ENCODE results near the gene PPP2R3B.
"Not testable (repeated sequence)": the region's sequence is repeated elsewhere in the genome, so short reads cannot be mapped to it uniquely, and the experiment has no call there.

Gene PPP2R3B, protein sequence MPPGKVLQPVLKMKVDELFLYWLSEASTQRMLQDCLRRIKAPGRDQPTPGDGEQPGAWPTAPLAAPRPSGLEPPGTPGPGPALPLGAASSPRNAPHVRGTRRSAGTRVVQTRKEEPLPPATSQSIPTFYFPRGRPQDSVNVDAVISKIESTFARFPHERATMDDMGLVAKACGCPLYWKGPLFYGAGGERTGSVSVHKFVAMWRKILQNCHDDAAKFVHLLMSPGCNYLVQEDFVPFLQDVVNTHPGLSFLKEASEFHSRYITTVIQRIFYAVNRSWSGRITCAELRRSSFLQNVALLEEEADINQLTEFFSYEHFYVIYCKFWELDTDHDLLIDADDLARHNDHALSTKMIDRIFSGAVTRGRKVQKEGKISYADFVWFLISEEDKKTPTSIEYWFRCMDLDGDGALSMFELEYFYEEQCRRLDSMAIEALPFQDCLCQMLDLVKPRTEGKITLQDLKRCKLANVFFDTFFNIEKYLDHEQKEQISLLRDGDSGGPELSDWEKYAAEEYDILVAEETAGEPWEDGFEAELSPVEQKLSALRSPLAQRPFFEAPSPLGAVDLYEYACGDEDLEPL

DNA sequence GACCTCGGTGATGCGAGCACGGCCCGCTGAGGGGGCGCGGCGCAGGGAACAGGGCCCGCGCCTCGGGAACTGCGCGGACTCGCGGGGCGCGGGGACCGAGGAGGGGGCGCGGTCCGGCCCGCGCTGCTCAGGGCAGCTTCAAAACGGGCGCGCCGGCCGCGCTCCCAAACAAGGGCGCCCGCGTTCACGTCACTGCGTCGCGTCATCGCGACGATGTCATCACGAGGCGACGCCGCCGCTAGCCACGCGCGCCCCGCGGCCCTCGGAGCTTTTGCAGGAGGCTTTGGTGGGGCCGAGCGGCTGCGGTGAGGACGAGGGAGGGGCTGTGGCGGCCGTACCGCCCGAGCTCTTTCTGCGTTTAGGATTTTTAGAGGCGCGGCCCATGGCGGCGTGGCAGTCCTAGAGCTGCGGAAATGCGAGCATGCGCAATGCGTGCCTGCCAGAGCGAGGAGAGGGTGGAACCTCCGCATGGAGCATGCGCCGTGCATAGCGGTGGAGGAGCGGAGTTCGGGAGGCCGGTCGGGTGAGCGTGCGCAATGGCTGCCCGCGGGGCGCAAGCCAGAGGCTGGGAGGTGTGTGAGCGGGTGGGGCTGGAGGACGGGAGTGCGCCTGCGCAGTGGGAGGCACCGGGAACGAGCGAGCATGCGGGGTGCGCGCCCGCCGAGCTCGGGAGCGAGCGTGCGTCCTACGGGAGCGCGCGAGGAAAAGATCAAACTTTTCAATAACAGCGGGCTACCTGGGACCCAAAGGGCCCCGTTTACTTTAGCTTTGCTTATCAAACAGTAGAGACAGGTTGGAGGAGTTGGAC lies at the start of gene PPP2R3B:
Gene PPP2R3B, minus strand, starts transcription at position 140 of the 808 bp plus-strand sequence. CDS start 216 bp downstream, outside the sequence.
- peak; percentile 89 for FAIRE-seq

DNA sequence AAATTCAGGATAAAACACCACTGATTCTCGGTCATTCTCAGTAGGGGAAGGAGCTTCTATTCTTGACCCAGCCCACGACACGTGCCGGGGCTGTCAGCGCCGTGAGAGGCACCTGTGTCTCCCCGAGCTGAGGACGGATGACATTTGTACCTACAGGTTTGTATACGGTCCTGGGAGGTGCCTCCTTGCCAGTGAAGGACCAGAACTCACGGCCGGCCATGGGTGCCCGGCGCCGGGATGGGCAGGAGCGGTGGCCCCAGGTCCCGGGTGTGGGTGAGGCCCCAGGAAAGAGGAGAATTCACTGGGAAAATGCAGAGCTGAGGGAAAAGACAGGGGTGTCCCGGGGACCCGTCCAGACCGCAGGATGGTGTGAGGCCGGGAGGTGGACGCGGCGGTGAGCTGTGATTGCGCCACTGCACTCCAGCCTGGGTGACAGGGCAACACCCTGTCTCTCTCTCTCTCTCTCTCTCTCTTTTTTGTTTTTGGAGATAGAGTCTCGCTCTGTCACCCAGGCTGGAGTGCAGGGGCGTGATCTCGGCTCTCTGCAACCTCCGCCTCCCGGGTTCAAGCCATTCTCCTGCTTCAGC lies 48.9 kb upstream of the PPP2R3B start:
- FAIRE-seq: no peak

DNA sequence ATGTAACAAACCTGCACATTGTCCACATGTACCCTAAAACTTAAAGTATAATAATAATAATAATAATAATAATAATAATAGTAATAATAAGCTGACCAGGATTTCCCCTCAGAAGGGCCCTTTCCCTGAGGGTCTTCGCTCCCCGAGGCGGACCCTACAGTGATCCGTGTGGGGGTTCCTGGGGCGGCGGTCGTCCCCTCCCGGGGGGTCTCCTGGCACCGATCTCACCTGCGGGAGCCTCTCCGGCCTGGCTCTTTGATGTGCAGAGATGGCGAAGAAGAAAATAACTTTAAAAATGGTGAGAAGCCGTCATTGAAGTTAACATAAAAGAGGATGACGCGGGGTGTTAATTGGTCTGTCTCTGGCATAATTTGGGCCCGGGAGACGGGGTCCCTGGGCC lies 48.2 kb upstream of the PPP2R3B start:
- FAIRE-seq: no peak

DNA sequence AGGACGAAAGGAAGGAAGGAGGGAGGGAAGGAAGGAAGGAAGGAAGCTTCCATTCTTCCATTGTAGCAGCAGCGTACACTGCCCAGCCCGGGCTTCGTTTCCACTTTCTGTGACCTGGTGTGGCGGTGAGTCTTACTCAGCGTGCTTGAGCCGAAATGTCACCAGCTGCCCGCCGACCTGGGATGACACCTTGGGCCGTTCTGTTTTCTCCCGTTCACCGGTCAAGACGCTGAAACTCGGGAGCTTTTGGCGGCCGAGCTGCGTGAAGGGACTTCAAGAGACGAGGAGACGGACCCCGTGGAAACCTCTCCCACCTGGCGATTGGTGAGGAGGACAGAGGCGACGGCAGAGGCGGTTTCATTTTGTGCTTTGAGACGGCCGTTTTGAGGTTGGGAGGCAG lies 47.1 kb upstream of the PPP2R3B start:
- FAIRE-seq: no peak

DNA sequence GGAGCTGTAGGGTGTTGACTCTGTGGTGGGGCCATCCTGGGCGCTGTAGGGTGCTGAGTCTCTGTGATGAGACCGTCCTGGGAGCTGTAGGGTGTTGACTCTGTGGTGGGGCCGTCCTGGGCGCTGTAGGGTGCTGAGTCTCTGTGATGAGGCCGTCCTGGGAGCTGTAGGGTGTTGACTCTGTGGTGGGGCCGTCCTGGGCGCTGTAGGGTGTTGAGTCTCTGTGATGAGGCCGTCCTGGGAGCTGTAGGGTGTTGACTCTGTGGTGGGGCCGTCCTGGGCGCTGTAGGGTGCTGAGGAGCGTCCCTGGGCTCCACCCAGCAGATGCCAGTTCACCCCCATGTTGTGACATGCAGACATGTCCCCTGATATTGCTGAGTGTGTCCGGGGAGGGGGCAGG lies 46.0 kb upstream of the PPP2R3B start:
- not testable (repeated sequence) for FAIRE-seq

DNA sequence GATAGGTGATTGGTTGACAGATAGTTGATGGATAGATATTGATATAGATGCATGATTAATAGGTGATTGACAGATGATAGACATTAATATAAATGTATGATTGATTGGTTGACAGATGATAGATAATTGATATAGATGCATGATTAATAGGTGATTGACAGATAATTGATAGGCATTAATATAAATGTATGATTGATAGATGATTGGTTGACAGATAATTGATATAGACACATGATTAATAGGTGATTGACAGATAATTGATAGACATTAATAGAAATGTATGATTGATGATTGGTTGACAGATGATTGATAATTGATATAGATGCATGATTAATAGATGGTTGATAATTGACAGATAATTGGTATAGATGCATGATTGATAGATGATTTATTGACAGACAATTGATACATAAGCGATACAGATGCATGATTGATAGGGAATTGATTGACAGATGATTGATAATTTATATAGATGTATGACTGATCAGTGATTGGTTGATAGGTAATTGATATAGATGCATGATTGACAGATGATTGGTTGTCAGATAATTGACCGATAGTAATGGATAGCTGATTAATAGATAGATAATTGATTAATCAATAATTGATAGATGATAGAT lies 44.9 kb upstream of the PPP2R3B start:
- FAIRE-seq: no peak

DNA sequence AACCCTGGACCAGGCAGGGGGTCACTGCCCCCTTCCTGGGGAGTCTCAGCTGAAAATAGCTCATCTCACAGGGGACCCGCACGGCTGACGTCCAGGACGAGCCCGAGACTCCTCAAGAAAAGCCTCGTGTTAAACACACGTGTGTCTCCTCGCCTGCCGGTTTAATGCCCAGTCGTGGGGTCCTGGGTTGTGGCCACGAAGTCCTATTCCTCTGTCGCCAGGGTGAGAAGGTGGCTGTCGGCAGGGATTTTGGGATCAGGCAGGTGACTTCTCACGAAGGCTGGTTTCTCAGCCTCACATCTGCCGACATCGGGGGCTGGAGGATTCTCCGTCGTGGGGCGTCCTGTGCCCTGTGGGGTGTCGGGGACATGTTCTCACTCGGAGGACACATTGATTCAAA lies 44.3 kb upstream of the PPP2R3B start:
- no peak for FAIRE-seq

DNA sequence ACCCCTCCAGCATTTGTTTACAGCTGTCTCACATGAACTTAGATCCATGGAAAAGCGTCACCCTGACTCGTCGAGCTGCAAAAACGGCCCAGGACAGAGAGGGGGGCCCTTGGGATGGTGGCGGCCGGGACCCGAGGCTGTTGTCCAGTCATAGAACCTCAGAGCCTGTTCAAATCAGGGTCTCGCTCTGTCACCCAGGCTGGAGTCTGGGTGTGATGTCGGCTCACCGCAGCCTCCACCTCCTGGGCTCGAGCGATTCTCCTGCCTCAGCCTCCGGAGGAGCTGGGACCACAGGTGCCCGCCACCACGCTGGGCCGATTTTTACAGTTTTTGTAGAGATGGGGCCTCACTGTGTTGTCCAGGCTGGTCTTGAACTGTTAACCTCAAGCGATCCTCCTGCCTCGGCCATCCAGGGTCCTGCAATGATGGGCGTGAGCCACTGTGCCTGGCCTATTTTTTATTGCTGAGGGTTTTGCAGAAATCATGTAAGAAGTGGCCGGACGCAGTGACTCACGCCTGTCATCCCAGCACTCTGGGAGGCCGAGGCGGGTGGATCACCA lies 42.6 kb upstream of the PPP2R3B start:
- FAIRE-seq: no peak

DNA sequence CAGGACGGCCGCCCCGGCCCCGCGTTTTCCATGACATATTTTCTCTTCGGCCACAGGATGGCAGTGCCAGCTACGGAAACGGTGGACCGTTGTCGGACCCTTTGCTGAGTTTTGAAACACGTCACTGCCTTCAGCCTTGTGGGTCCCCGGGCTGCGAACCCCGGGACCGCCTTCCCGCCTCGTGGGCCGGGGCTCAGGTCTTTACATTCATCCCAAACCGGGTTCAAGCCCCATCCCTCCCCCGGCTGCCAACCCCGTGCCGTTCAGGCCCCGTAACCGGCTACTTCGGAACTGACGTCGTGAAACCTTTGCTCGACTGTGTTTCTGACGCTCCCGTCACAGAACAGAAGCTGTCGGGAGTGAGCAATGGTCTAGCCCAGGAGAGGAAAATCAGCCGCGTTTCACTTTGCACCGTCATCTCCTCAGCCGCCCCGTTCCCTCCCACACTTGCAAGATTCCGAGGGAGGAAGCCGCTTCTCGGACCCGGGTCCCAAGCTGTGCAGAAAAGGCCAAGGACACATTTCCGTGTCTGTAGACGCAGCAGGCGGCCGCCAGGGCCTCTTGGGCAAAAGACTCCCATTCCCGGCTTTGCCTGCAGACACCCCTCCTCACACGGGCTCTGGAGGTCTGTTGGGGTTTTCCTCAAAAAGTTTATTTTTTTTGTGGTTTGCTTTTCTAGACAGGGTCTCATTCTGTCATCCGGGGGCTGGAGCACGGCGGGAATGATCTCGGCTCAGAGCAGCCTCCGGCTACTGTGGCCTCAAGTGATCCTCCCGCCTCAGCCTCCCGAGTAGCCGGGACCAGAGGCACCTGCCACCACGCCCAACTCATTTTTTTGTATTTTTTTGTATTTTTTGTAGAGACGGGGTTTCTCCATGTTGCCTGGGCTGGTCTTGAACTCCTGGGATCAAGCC lies 41.4 kb upstream of the PPP2R3B start:
- FAIRE-seq: no peak

DNA sequence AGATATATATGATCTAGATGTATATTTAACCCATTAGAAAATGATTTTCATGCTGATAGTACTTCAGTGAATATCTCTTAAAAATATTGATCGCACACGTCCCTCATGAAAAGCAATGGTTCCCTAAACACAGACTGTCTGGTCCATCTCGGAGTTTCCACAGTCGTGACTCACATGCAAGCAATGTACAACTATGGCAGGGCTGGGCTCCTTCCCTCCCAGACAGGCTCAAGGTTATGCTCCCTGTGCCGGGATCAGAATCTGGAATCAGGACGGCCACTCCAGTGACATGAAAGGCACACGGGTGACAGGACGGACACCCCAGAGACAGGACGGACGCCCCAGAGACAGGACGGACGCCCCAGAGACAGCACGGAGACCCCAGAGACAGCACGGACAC lies 40.2 kb upstream of the PPP2R3B start:
- FAIRE-seq: no peak

DNA sequence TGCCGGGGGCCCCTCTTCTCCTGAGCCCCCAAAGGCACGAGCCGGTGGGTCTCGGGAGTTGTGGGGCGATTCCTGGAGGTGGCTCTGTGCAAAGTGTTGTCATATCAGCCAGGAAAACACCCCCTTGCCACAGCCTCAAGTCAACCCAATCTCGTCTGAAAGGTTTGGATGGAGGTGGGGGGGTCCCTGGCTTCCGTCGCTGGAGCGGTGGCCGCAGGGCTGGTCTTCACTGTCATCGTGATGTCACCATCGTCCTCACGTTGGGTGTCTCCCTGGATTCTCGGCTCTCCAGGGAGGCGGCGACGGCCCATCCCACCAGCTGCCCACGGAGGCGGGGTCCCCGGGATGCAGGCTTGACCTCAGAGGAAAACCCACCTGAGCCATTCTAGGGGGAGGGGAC lies 38.3 kb upstream of the PPP2R3B start:
- no peak for FAIRE-seq

DNA sequence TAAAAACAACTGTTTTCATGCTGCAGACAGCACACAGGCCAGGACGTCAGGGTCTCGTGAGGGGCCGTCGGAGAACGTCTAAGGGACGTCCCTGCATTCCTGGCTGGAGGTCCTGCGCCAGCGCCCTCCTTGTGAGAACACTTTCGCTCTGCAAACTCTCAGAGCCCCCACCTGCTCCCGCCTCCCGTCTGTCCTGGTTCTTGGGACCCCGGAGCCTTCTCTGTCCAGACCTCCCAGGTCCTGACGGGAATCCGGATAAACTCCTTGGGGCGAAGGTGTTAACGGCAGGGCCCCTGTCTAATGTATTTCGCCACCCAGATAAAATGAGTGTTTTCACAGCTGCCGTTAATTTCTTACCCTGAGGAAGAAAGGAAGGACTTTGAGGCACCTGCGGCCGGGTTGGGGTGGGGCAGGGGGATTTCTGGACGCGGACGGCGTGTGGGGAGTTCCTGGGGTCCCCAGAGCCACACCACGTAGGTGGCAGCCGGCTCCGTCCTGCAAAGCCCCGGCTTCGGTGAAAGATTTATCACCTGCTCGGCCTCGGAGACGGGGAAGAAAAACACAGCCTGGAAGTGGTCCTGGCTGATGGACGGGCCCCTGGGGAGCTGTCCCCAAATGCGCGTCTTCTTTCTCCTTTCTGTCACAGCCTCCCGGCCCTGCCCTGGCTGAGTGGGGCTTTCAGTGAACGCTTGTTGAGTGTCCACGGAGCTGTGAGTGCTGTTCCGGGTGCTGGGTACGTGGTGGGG lies 35.1 kb upstream of the PPP2R3B start:
- no peak for FAIRE-seq

DNA sequence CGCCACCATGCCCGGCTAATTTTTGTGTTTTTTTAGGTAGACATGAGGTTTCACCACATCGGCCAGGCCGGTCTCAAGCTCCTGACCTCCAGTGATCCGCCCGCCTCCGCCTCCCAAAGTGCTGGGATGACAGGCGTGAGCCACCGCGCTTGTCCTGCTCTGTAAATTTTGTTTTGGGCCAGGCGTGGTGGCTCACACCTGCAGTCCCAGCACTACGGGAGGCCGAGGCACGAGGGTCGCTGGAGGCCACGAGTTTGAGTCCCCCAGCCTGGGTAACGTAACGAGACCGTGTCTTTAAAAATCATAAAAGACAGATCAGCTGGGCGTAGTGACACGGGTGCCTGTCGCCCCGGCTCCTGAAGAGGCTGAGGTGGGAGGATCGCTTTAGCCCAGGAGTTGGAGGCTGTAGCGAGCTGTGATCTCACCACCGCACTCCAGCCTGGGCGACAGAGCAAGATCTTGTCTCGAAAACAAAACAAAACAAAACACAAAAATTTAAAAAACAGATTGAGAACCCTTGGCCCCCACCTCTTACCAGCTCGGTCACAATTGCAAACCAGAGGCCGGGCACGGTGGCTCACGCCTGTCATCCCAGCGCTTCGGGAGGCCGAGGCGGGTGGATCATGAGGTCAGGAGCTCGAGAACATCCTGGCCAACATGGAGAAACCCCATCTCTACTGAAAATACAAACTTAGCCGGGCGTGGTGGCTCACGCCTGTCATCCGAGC lies 34.0 kb upstream of the PPP2R3B start:
- FAIRE-seq: no peak

DNA sequence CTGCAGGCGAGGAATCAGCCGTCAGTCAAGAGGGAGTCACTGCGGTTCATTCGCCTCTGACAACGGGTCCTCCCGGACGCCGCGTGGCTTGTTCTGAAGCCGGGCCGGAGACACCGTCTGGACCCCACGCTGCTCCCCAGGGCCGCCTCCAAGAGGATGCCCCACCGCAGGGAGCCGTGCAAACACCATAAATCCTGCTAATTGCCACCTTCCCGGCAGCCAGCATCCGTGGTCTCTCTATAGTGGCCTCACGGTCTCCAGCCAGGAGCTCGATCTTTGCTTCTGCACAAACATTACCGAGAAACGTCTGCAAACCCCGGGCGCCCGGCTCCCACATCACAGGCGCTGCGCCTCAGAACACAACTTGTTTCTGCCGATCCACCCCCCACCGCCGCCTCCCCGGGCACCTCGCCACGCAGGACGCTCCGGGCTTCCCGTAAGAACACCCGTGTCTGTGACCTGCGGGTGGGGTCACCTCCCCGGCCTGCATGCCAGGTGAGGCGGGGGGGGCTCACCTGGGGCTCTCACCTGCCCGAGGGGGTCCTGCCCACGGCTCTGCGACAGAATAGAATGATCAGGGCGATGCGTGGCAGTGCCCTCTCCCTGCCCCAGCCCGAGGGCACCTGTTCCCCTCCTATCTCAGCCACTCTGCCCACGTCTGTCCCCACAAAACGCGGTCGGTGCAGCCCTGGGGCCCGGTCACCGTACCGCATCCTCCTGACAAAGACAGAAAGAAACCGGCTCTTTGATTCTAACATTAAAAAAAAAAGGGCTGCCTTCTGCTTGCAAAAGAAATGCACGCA lies 32.4 kb upstream of the PPP2R3B start:
- no peak for FAIRE-seq

DNA sequence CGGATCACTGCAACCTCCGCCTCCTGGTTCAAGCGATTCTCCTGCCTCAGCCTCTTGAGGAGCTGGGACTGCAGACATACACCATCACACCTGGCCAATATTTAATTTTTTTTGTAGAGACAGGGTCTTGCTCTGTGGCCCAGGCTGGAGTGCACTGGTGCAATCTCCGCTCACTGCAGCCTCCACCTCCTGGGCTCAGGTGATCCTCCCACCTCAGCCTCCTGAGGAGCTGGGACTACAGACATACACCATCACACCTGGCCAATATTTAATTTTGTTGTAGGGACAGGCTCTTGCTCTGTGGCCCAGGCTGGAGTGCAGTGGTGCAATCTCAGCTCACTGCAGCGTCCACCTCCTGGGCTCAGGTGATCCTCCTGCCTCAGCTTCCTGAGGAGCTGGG lies 28.8 kb upstream of the PPP2R3B start:
- FAIRE-seq: not testable (repeated sequence)

DNA sequence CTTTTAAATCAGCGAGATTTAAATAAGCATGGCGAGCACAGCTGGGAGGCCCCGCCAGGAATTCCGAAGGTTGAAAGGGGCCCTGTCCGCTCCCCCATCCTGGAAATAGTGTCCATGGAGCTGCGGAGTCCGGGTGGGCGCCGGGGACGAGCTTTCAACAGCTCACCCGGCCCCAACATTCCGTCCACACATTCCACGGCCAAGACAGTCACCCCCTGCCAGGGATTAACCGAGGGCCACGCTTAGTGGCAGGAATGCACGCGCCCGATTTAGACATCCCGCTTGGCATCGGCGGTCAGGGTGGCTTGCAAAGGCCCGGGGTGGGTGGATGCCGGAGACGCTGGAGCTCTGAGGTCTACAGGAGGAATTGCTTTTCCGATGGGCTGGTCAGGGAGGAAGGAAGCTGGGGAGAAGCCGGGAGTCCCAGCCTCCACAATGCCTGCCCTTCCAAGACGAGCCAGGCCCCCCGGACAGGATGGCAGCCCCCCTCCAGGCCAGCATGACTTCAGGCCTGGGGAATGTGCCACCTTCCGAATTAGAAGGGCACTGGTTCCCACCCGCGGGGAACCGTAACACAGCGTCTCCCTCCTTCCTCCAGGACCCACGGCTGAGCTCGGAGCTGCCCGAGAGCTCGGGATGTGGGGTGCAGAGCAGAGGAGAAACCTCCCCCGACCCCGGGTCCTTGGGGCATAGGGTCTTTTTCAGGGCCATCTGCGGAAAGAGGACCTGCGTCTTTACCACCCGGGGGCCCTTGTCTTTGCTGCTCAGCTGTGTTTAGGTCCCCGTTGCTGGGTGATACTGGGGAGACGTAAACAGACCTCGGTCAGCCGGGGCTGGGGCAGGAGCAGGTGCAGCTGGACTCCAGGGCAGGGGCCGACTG lies 26.9 kb upstream of the PPP2R3B start:
- no peak for FAIRE-seq

DNA sequence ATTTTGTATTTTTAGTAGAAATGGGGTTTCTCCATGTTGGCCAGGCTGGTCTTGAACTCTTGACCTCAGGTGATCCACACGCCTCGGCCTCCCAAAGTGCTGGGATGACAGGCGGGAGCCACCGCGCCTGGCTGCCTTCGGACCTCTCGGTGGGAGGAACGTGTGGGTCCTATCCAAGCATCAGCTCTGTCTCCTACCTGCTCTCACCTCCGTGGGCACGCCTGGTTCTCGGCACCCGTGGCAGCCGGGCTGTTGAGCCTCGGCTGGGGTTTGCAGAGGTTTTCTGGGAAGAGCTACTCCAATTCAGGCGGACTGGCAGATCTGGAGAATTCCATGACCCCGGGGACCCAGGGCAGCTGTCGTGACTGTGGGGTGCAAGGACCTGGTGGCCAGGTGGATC lies 23.6 kb upstream of the PPP2R3B start:
- FAIRE-seq: no peak

DNA sequence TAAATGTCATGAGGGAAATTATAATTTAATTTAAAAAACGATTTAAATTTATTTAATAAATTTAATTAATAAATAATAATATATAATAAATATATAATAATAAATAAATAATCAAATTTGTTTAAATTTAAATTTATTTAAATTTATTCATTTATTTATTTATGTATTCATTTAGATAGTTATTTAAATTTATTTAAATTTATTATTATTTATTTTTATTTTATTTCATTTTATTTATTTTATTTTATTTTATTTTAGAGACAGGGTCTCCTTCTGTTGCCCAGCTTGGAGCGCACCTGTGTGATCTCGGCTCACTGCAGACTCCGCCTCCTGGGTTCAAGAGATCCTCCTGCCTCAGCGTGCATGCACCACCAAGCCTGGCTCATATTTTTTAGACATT lies 18.4 kb upstream of the PPP2R3B start:
- peak; percentile 90 for FAIRE-seq
